Middle frontal gyrus (tissue), 1 donor: ENCODE measurements around the gene ATXN10.
A peak's percentile ranks its signal among the peaks of the same experiment; 100 is the strongest.
"Not testable (repeated sequence)": the region's sequence is repeated elsewhere in the genome, so short reads cannot be mapped to it uniquely, and the experiment has no call there.

Experiments used
- DNase-seq: peaks from one replicate; pipeline ENCODE4 v3.0.0-alpha.2; 2015; ENCODE audit warnings: low spot score; ENCODE audit errors: extremely low spot score

ATXN10 gene

GRCh38 chr22:45642986-45643385, 28.6 kb upstream of the ATXN10 start:
- no peak for DNase-seq

- DNase-seq, result no peak
Measured at GRCh38 chr22:45644714-45645113, 26.9 kb upstream of the ATXN10 start.

GRCh38 chr22:45645150-45645525, 26.5 kb upstream of the ATXN10 start:
- DNase-seq, result no peak

- DNase-seq, result peak; percentile 14
Measured at GRCh38 chr22:45645526-45646414, 25.9 kb upstream of the ATXN10 start.

GRCh38 chr22:45647532-45648225, 24.0 kb upstream of the ATXN10 start:
- no peak for DNase-seq

GRCh38 chr22:45648301-45649117, 23.1 kb upstream of the ATXN10 start:
- no peak for DNase-seq

GRCh38 chr22:45649809-45650208, 21.8 kb upstream of the ATXN10 start:
- no peak for DNase-seq

GRCh38 chr22:45650721-45651120, 20.9 kb upstream of the ATXN10 start:
- no peak for DNase-seq

- DNase-seq, result no peak
Measured at GRCh38 chr22:45651931-45652528, 19.6 kb upstream of the ATXN10 start.

GRCh38 chr22:45656577-45656976, 15.1 kb upstream of the ATXN10 start:
- DNase-seq, result no peak

- DNase-seq, result no peak
Measured at GRCh38 chr22:45657701-45658100, 13.9 kb upstream of the ATXN10 start.

- DNase-seq, result no peak
Measured at GRCh38 chr22:45664136-45664646, 7.4 kb upstream of the ATXN10 start.

GRCh38 chr22:45667486-45667885, 4.1 kb upstream of the ATXN10 start:
- DNase-seq, result no peak

GRCh38 chr22:45670363-45670762, 1.3 kb upstream of the ATXN10 start:
- not testable (repeated sequence) for DNase-seq

GRCh38 chr22:45670981-45671782, 452 bp upstream of the ATXN10 start:
- no peak for DNase-seq

- DNase-seq, result no peak
Measured at GRCh38 chr22:45672564-45673481, 1.2 kb downstream of the ATXN10 start.

- no peak for DNase-seq
Measured at GRCh38 chr22:45673482-45674175, 2.0 kb downstream of the ATXN10 start.

GRCh38 chr22:45676024-45676423, 4.4 kb downstream of the ATXN10 start:
- no peak for DNase-seq

- DNase-seq, result no peak
Measured at GRCh38 chr22:45677063-45677462, 5.4 kb downstream of the ATXN10 start.
